Uterus (tissue), 4 donors: Measurements from ENCODE around the gene CRYZL1. TPM values are rescaled to one million over a fixed set of nuclear protein-coding genes. Genes with fewer than 3 reads are reported as not detected.
"Not testable (repeated sequence)": the region's sequence is repeated elsewhere in the genome, so short reads cannot be mapped to it uniquely, and the experiment has no call there.

Source experiments
- DNase-seq, 2 donors: peaks; one replicate each; pipeline ENCODE4 v3.0.0-alpha.2; 2019 to 2020
- H3K27ac ChIP-seq, 2 donors: fragments of 200-600 bp; sonication (generic); 1 replicate in 1 of 2; 2 replicates in 1 of 2; pipeline ENCODE4 v1.5.1; 2016 to 2018
- H3K27me3 ChIP-seq, 2 donors: fragments of 200-600 bp; sonication (generic); one replicate each; pipeline ENCODE4 v1.5.1; 2018 to 2019; ENCODE audit warnings: control low read depth in 1 of 2
- H3K36me3 ChIP-seq, 2 donors: fragments of 200-600 bp; sonication (generic); one replicate each; pipeline ENCODE4 v1.5.1; 2019; ENCODE audit warnings: control low read depth in 1 of 2
- H3K4me1 ChIP-seq, 2 donors: fragments of 200-600 bp; sonication (generic); one replicate each; pipeline ENCODE4 v1.5.1; 2018 to 2019; ENCODE audit warnings: control low read depth in 1 of 2
- H3K4me3 ChIP-seq, 2 donors: fragments of 200-600 bp; sonication (generic); 1 replicate in 1 of 2; 2 replicates in 1 of 2; pipeline ENCODE4 v1.5.1; 2018 to 2019; ENCODE audit warnings: mild to moderate bottlenecking in 1 of 2
- H3K9me3 ChIP-seq, 2 donors: fragments of 200-600 bp; sonication (generic); one replicate each; pipeline ENCODE4 v1.5.1; 2019; ENCODE audit warnings: control low read depth in 1 of 2
- POLR2A ChIP-seq, 2 donors: fragments of 450-650 bp; IDR thresholded peaks; one replicate each; pipeline ENCODE4 v1.6.1; 2016; ENCODE audit warnings: antibody characterized with exemption in 2 of 2, mild to moderate bottlenecking in 1 of 2, moderate library complexity in 1 of 2
- intact Hi-C: fragments of 100-400 bp; cut with DNase I; formaldehyde crosslinking; loops from one replicate; pipeline ENCODE4 v1.15.1; 2023; ENCODE audit warnings: low total_unique reads
- total RNA-seq, 4 donors: library from RNA; depleted of rRNA in 3 of 4; stranded (reverse); fragments of >200 nt in 3 of 4; gene quantifications; one replicate each; pipeline versions ENCODE4 v1.1.0 to v1.2.4, GENCODE V29; 2014 to 2023
- TF ChIP-seq, protein P1 (sequence below), 4 experiments: fragments of 200-600 bp in 2 of 4; fragments of 450-650 bp in 2 of 4; sonication (generic) in 2 of 4; IDR thresholded peaks; one replicate each; pipeline ENCODE4 v1.5.1; 2016 to 2019; ENCODE audit warnings: antibody characterized with exemption in 4 of 4, mild to moderate bottlenecking in 2 of 4, moderate library complexity in 1 of 4
- donor health status: DM: yes; HTN: yes; CAD: no.

Gene CRYZL1
- total RNA-seq, 4 donors from 2014 or later = 66.8 to 147 (median 67.3) TPM

DNA sequence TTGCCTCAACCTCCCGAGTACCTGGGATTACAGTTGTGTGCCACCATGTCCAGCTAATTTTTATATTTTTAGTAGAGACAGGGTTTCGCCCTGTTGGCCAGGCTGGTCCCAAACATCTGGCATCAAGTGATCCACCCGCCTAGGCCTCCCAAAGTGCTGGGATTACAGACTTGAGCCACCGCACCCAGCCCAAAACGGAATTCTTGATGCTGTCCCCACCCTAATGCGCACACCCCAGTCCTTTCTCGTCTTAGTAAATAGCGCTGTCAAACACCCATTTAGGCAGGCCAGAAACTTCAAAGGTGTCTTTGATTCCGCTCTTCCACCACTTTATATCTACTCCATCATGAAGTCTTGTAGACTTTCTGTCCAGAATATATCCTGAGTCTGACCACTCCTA is 35.9 kb upstream of the CRYZL1 start:
- peaks cover 0 to 5% of the 10 kb centered on the region in 2 donors for H3K4me1 ChIP-seq
- no peak for TF ChIP-seq POLR2A (IDR thresholded peaks at IDR 0.05)
- H3K9me3 ChIP-seq = no peaks in the 10 kb centered on the region
- no peak overlapping the region for H3K4me3 ChIP-seq
- no peak overlapping the region for H3K27ac ChIP-seq
- intact Hi-C loops = no loop called here
- H3K36me3 ChIP-seq = no peaks in the 10 kb centered on the region
- DNase-seq = no peak
- H3K27me3 ChIP-seq = no peaks in the 10 kb centered on the region

DNA sequence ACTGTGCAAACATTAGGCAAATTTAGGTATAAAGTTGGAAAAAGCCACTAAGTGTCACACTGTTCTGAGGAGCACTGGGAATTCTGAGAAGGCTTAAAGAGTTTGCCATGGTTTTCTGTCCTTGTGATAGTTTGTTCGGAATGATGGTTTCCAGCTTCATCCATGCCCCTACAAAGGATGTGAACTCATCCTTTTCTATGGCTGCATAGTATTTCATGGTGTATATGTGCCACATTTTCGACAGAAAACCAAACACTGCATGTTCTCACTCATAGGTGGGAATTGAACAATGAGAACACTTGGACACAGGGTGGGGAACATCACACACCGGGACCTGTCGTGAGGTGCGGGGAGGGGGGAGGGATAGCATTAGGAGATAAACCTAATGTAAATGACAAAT is 35.1 kb upstream of the CRYZL1 start:
- H3K27me3 ChIP-seq, H3K4me3 ChIP-seq, DNase-seq, H3K4me1 ChIP-seq, H3K9me3 ChIP-seq, H3K36me3 ChIP-seq, intact Hi-C loops, H3K27ac ChIP-seq: not testable (repeated sequence)

DNA sequence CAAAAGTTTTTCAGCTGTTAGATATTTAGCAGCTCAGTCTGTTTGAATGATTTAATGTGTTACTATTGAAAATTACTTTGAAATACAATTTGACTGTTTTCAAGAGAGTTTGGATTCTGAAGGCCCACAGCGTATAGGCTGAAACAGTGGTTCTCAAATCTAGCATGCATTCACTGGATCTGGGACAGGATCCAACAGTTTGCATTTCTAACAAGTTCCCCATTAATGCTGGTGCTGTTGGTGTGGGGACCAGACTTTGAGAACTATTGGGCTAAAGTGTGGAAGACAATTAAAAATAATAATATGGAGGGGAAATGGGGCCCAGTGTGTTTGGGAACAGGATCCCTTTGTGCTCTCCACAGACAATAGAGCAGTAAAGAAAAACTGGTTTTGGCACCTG is 32.7 kb upstream of the CRYZL1 start:
- DNase-seq = no peak
- Histone ChIP-seq H3K36me3 (no peaks in the 10 kb centered on the region), H3K27ac (no peak overlapping the region), H3K27me3 (no peaks in the 10 kb centered on the region), H3K9me3 (no peaks in the 10 kb centered on the region), H3K4me3 (no peak overlapping the region), H3K4me1 (no peaks in the 10 kb centered on the region)
- intact Hi-C loops = no loop called here
- no peak for TF ChIP-seq POLR2A (IDR thresholded peaks at IDR 0.05)
- TF ChIP-seq, protein P1, sequence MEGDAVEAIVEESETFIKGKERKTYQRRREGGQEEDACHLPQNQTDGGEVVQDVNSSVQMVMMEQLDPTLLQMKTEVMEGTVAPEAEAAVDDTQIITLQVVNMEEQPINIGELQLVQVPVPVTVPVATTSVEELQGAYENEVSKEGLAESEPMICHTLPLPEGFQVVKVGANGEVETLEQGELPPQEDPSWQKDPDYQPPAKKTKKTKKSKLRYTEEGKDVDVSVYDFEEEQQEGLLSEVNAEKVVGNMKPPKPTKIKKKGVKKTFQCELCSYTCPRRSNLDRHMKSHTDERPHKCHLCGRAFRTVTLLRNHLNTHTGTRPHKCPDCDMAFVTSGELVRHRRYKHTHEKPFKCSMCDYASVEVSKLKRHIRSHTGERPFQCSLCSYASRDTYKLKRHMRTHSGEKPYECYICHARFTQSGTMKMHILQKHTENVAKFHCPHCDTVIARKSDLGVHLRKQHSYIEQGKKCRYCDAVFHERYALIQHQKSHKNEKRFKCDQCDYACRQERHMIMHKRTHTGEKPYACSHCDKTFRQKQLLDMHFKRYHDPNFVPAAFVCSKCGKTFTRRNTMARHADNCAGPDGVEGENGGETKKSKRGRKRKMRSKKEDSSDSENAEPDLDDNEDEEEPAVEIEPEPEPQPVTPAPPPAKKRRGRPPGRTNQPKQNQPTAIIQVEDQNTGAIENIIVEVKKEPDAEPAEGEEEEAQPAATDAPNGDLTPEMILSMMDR (IDR thresholded peaks at IDR 0.05) = no peak

DNA sequence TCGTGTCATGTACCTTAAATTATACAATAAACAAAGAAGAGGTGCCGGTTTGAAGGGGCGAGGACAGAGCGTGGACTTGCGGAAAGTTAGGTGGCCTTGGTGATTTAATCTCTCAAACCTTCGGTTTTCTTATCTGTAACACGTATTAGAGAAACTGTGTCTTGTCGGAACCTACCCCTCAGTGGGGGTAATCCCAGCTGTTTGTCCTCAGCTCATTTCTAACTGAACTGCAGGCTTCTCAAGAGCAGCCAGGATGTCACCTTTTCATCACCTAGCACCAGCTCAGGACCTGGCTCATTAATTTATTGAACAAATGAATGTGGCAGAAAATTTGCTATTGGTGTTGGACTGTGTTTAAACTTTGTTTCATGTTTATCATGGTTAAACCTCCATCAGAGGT is 31.9 kb upstream of the CRYZL1 start:
- Histone ChIP-seq H3K36me3 (no peaks in the 10 kb centered on the region), H3K27me3 (no peaks in the 10 kb centered on the region), H3K27ac (no peak overlapping the region), H3K4me3 (no peak overlapping the region), H3K4me1 (no peaks in the 10 kb centered on the region), H3K9me3 (no peaks in the 10 kb centered on the region)
- DNase-seq = no peak
- TF ChIP-seq, protein P1 (IDR thresholded peaks at IDR 0.05) = no peak
- TF ChIP-seq POLR2A (IDR thresholded peaks at IDR 0.05) = no peak
- intact Hi-C loops = no loop called here

DNA sequence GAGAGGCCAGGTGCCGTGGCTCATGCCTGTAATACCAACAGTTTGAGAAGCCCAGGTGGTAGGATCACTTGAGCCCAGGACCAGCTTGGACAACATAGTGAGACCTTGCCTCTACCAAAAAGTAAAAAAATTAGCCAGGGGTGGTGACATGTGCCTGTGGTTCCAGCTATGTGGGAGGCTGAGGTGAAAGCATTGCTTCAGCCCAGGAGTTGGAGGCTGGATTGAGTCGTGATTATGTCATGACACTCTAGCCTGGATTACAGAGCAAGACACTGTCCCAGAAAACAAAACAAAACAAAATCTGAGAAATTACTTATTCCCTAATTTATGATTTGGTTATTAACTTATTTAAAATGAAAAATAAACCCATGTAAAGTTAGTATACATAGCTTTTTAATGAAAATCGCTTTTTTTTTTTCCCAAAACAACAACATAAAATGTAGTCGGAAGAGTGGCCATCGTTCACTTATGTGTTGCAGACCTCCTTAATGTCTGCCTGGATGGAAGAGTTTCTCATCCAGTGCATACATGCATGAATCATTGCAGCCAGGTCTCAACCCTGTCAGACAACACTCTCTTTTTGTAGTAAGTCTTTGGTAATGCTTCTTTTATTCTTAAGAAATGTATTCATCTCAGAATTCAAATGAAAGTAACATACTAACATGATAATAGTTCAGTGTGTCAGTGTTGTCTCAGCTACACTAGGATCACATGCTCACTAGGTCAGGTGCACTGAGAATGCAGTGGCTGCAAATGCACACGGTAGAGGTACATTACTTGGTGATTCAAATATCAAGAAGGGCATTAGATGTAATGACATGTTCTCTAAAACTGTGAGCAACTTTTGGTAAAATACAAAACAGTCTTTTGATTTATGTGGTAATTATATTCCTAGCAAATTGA is 28.8 kb upstream of the CRYZL1 start:
- TF ChIP-seq, protein P1 (IDR thresholded peaks at IDR 0.05) = no peak
- TF ChIP-seq POLR2A (IDR thresholded peaks at IDR 0.05) = no peak
- no peak overlapping the region for H3K4me3 ChIP-seq
- no peak for DNase-seq
- no peak overlapping the region for H3K27ac ChIP-seq
- no peaks in the 10 kb centered on the region for H3K27me3 ChIP-seq
- H3K9me3 ChIP-seq = no peaks in the 10 kb centered on the region
- intact Hi-C loops = no loop called here
- H3K36me3 ChIP-seq = no peaks in the 10 kb centered on the region
- no peaks in the 10 kb centered on the region for H3K4me1 ChIP-seq

DNA sequence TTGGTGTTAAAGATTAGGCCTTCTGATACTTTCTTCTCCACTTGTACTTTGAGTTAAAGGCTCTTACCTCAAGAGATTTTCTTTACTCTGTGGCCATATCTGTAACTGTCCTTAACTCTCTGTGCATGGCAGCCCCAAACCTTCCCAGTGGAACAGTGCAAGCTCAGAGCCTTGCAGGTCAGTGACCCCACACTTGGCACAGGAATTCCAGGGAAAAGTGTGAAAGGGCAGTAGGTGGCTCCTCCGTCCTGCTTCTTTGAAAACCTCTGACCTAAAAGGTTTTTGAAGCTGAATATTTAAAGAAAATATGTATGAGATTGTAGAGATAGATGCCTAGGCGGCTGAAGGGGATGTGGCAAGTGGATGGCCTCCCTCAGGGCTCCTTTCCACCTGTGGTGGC is 27.1 kb upstream of the CRYZL1 start:
- H3K4me1 ChIP-seq = no peaks in the 10 kb centered on the region

More for the DNA sequence above, 27.1 kb upstream of the CRYZL1 start:
- no peaks in the 10 kb centered on the region for H3K36me3 ChIP-seq
- intact Hi-C loops = no loop called here
- H3K27ac ChIP-seq = no peak overlapping the region
- no peaks in the 10 kb centered on the region for H3K27me3 ChIP-seq
- H3K9me3 ChIP-seq = no peaks in the 10 kb centered on the region
- H3K4me3 ChIP-seq = no peak overlapping the region
- DNase-seq = no peak
- TF ChIP-seq POLR2A (IDR thresholded peaks at IDR 0.05) = no peak
- TF ChIP-seq, protein P1 (IDR thresholded peaks at IDR 0.05) = no peak
